Body of pancreas (tissue), 4 donors: ENCODE measurements around the gene SEC14L2. TPM values are rescaled to one million over a fixed set of nuclear protein-coding genes. Genes with fewer than 3 reads are reported as not detected.

Source experiments
- ATAC-seq: fragments of 150-250 bp; one replicate; pipeline ENCODE4 v1.9.1; 2016
- DNase-seq, 4 donors: peaks; one replicate each; pipeline ENCODE4 v3.0.0-alpha.2; 2019
- H3K27ac ChIP-seq, 4 donors: fragments of 200-600 bp; sonication (generic); 1 replicate in 3 of 4; 2 replicates in 1 of 4; pipeline versions ENCODE4 v1.5.1 to v1.6.1; 2016 to 2019; ENCODE audit warnings: mild to moderate bottlenecking in 1 of 4, mixed read lengths in 1 of 4, moderate library complexity in 1 of 4
- H3K27me3 ChIP-seq, 2 donors: fragments of 200-600 bp; sonication (generic); one replicate each; pipeline ENCODE4 v1.6.0; 2016; ENCODE audit warnings: mild to moderate bottlenecking in 1 of 2
- H3K36me3 ChIP-seq, 2 donors: fragments of 200-600 bp; sonication (generic); replicated peaks in 1 of 2; 2 replicates each; pipeline ENCODE4 v1.5.1; 2016; ENCODE audit warnings: low read depth in 2 of 2; ENCODE audit not compliant: insufficient read depth in 1 of 2
- H3K4me1 ChIP-seq: fragments of 200-600 bp; sonication (generic); one replicate; pipeline ENCODE4 v1.6.0; 2016
- H3K4me3 ChIP-seq, 2 donors: fragments of 200-600 bp; sonication (generic); 1 replicate in 1 of 2; 2 replicates in 1 of 2; pipeline ENCODE4 v1.5.1; 2016 to 2019
- H3K9me3 ChIP-seq, 3 donors: fragments of 200-600 bp; sonication (generic); 1 replicate in 2 of 3; 2 replicates in 1 of 3; pipeline ENCODE4 v1.5.1; 2016
- CTCF ChIP-seq, 7 experiments: fragments of 450-650 bp in 4 of 7; fragments of 200-600 bp in 3 of 7; sonication (generic) in 3 of 7; IDR thresholded peaks; one replicate each; pipeline ENCODE4 v1.5.1; 2016 to 2019; ENCODE audit warnings: antibody characterized with exemption in 7 of 7
- POLR2A ChIP-seq, 3 donors: fragments of 450-650 bp; IDR thresholded peaks; one replicate each; pipeline ENCODE4 v1.6.1; 2016; ENCODE audit warnings: antibody characterized with exemption in 3 of 3, mild to moderate bottlenecking in 2 of 3
- whole genome bisulfite sequencing, 2 donors: methylation state at CpG; one replicate each; pipeline ENCODE4 v1.1.5; 2017; 5-methylcytosine and 5-hydroxymethylcytosine counted together
- intact Hi-C: fragments of 100-400 bp; cut with DNase I; formaldehyde crosslinking; loops from one replicate; pipeline ENCODE4 v1.15.1; 2023
- total RNA-seq, 2 donors: library from RNA; depleted of rRNA; stranded (reverse); fragments of >200 nt; gene quantifications; one replicate each; pipeline ENCODE4 v1.1.0, GENCODE V29; 2016

SEC14L2 gene
- total RNA-seq, 2 donors from 2014 or later, result 0.33 to 3.9 TPM

GRCh38 chr22:30382340-30382739 lies 14.5 kb upstream of the SEC14L2 start:
- DNase-seq (no peak), ATAC-seq (no peak)
- WGBS, 2 donors, result 89 to 95% methylated on average over 3 to 5 of the region's 5 CpGs
- peaks cover 11% of the 10 kb centered on the region for H3K4me1 ChIP-seq
- no peak overlapping the region for H3K27ac ChIP-seq
- TF ChIP-seq CTCF (IDR thresholded peaks at IDR 0.05), result no peak
- TF ChIP-seq POLR2A (IDR thresholded peaks at IDR 0.05), result no peak
- no peaks in the 10 kb centered on the region for H3K36me3 ChIP-seq
- intact Hi-C loops, result loop anchor here (10.0 kb wide), 1 partner anchor 268 kb away; no protein-coding TSS in a partner anchor
- no peaks in the 10 kb centered on the region for H3K9me3 ChIP-seq
- no peaks in the 10 kb centered on the region for H3K27me3 ChIP-seq
- no peak overlapping the region for H3K4me3 ChIP-seq

DNA sequence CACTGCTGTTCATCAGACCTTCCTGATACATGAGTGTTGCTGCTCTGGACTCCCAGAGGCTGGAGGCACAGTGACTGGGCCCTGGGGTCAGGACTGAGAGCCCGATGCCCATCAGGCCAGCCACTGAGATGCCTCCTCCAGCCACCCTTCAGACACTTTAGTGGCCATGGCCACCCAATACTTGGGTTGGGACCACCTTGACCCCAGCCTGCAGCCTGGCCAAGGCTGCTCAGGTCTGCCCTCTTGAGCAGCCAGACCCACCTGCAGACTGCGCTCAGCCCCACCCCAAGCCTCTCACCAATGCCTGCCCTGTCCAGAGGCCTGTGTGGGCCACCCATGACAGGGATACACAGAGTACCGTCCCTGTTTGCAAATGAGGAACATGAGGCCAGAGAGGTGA lies 13.8 kb upstream of the SEC14L2 start:
- intact Hi-C loops, result loop anchor here (10.0 kb wide), 1 partner anchor 268 kb away; no protein-coding TSS in a partner anchor
- H3K4me1 ChIP-seq, result peaks cover 15% of the 10 kb centered on the region
- no peaks in the 10 kb centered on the region for H3K27me3 ChIP-seq
- H3K36me3 ChIP-seq, result no peaks in the 10 kb centered on the region
- H3K9me3 ChIP-seq, result no peaks in the 10 kb centered on the region
- no peak overlapping the region for H3K4me3 ChIP-seq
- no peak overlapping the region for H3K27ac ChIP-seq
- TF ChIP-seq POLR2A (IDR thresholded peaks at IDR 0.05) (no peak), CTCF (IDR thresholded peaks at IDR 0.05) (no peak)
- DNase-seq, result no peak
- ATAC-seq, result no peak
- WGBS, 2 donors, result 75% methylated on average over 3 of the region's 3 CpGs; no CpG with 5 or more reads in 1 of the 2 donors

DNA sequence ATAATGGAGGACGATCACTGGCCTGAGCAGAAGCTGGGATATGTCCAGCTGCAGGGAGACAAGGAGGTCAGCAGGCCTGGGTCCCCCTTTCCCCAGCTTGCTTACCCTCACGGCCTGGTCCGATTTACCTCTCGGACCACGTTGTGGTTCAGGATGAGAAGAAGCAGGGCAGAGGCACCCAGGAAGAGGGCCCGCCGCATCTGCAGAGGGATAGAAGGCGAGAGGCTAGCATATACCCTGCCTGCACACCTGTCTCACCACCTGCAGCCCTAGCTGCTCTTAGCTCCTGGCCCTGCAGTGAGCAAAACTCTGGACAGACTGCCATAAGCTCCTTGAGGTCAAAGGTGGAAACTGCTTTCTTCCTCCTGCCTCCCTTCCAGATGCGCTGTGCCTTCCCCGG lies 10.9 kb upstream of the SEC14L2 start:
- Histone ChIP-seq H3K9me3 (no peaks in the 10 kb centered on the region), H3K36me3 (no peaks in the 10 kb centered on the region), H3K27ac (no peak overlapping the region), H3K4me3 (no peak overlapping the region), H3K27me3 (no peaks in the 10 kb centered on the region), H3K4me1 (peaks cover 15% of the 10 kb centered on the region)
- no peak for ATAC-seq
- TF ChIP-seq POLR2A (IDR thresholded peaks at IDR 0.05) (no peak), CTCF (IDR thresholded peaks at IDR 0.05) (no peak)
- intact Hi-C loops, result loop anchor here (10.0 kb wide), 1 partner anchor 271 kb away; no protein-coding TSS in a partner anchor
- 92% methylated on average over 4 to 10 of the region's 10 CpGs for WGBS, 2 donors
- DNase-seq, result no peak

GRCh38 chr22:30386608-30386959 lies 10.2 kb upstream of the SEC14L2 start:
- DNase-seq (peak in 2 of 4 donors; percentile 23 to 24), ATAC-seq (no peak)
- H3K27me3 ChIP-seq, result no peaks in the 10 kb centered on the region
- H3K4me3 ChIP-seq, result peak overlapping the region; percentile 37 to 74
- H3K36me3 ChIP-seq, result no peaks in the 10 kb centered on the region
- TF ChIP-seq CTCF (IDR thresholded peaks at IDR 0.05) (no peak), POLR2A (IDR thresholded peaks at IDR 0.05) (no peak)
- H3K9me3 ChIP-seq, result no peaks in the 10 kb centered on the region
- 22 to 26% methylated on average over 7 to 10 of the region's 10 CpGs for WGBS, 2 donors
- peaks cover 15% of the 10 kb centered on the region for H3K4me1 ChIP-seq
- H3K27ac ChIP-seq, result peak overlapping the region in 3 of 4 donors; percentile 5 to 68 (median 59)
- intact Hi-C loops, result loop anchor here (10.0 kb wide), 1 partner anchor 272 kb away; no protein-coding TSS in a partner anchor
